Measurements from ENCODE around the gene COCH.

Gene COCH

DNA sequence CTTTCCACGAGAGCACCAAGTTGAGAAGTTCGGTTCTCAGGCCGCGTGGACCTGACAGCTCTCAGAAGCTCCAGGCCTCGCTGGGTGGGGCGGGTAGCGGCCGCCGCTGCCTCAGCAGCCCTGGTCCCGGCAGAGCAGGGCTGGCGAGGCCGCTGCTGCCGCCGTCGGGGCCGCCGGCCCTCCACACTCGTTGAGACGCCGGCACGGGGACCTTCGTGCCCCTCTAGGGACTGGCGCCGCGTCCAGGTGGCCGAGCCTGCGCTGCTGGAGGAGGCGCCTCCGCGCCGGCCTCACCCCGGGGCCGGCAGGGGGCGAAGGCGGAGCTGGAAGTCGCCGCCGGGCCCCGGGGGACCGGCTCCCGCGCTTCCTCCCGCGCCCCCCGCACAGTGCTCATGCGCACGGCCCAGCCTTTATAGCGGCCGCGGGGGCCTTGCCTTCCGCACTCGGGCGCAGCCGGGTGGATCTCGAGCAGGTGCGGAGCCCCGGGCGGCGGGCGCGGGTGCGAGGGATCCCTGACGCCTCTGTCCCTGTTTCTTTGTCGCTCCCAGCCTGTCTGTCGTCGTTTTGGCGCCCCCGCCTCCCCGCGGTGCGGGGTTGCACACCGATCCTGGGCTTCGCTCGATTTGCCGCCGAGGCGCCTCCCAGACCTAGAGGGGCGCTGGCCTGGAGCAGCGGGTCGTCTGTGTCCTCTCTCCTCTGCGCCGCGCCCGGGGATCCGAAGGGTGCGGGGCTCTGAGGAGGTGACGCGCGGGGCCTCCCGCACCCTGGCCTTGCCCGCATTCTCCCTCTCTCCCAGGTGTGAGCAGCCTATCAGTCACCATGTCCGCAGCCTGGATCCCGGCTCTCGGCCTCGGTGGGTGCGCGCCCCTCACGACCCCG is at the start of gene COCH:
COCH (plus strand) TSS at position 440 of the 879 bp plus-strand sequence; CDS start at position 820, 380 bp downstream.
- Histone ChIP-seq H3K36me3 (ENCODE audit: control insufficient read depth, insufficient read depth, low read length) (no peaks in the 10 kb centered on the region), H3K4me1 (ENCODE audit: control insufficient read depth, insufficient read depth, low read length) (peaks cover 13% of the 10 kb centered on the region), H3K27me3 (ENCODE audit: control insufficient read depth, insufficient read depth, low read length) (peaks cover 41% of the 10 kb centered on the region), H3K4me3 (ENCODE audit: low read depth, low read length) (peak within 1 kb of the TSS; percentile 60), H3K9me3 (ENCODE audit: control insufficient read depth, insufficient read depth, low read length) (no peaks in the 10 kb centered on the region), H3K9ac (ENCODE audit: low read depth, low read length) (peak within 1 kb of the TSS; percentile 67)

DNA sequence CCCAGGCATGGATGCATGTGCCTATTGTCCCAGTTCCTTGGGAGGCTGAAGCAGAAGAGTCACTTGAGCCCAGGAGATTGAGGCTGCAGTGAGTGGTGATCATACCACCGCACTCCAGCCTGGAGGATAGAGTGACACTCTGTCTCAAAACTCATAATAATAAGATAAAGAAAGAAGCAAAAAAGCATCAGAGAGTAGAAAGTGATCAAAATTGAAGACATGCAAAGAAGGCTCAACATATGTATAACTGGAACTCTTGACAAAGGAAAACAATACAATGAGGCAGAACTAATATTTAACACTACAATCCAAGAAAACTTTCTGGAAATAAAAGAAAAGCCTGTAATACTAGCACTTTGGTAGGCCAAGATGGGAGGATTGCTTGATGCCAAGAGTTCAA is 48.3 kb upstream of the COCH start:
- H3K9me3 ChIP-seq (ENCODE audit: control insufficient read depth, insufficient read depth, low read length): no peaks in the 10 kb centered on the region
- H3K4me1 ChIP-seq (ENCODE audit: control insufficient read depth, insufficient read depth, low read length): no peaks in the 10 kb centered on the region
- H3K9ac ChIP-seq (ENCODE audit: low read depth, low read length): no peak overlapping the region
- no peaks in the 10 kb centered on the region for H3K27me3 ChIP-seq (ENCODE audit: control insufficient read depth, insufficient read depth, low read length)
- H3K4me3 ChIP-seq (ENCODE audit: low read depth, low read length): no peak overlapping the region
- no peaks in the 10 kb centered on the region for H3K36me3 ChIP-seq (ENCODE audit: control insufficient read depth, insufficient read depth, low read length)

DNA sequence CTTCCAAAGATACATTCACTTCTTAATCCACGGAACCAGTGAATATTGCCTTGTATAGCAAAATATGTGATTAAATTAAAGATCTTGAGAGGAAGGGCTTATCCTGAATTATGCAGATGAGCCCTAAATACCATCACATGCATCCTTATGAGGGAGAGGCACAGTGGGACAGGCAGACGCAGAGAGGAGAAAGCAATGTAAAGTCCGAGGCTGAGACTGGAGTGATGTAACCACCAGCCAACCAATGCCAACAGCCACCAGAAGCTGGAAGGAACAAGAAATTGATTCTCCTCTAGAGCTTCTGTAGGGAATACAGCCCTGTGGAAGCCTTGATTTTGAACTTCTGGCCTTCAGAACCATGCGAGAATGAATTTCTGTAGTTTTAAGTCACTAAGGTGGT is 44.5 kb upstream of the COCH start:
- H3K4me1 ChIP-seq (ENCODE audit: control insufficient read depth, insufficient read depth, low read length): no peaks in the 10 kb centered on the region
- H3K4me3 ChIP-seq (ENCODE audit: low read depth, low read length): no peak overlapping the region
- H3K36me3 ChIP-seq (ENCODE audit: control insufficient read depth, insufficient read depth, low read length): no peaks in the 10 kb centered on the region
- H3K9ac ChIP-seq (ENCODE audit: low read depth, low read length): no peak overlapping the region
- H3K27me3 ChIP-seq (ENCODE audit: control insufficient read depth, insufficient read depth, low read length): no peaks in the 10 kb centered on the region
- no peaks in the 10 kb centered on the region for H3K9me3 ChIP-seq (ENCODE audit: control insufficient read depth, insufficient read depth, low read length)

DNA sequence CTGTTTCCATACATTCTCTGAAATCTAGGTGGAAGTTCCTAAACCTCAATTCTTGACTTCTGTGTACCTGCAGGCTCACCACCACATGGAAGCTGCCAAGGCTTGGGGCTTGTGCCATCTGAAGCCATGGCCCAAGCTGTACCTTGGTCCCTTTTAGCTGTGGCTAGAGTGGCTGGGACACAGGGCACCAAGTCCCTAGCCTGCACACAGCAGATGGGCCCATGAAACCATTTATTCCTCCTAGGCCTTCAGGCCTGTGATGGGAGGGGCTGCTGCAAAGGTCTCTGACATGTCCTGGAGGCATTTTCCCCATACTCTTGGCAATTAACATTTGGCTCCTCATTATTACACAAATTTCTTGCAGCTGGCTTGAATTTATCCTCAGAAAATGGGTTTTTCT is 40.0 kb upstream of the COCH start:
- Histone ChIP-seq H3K9me3 (ENCODE audit: control insufficient read depth, insufficient read depth, low read length) (no peaks in the 10 kb centered on the region), H3K4me3 (ENCODE audit: low read depth, low read length) (no peak overlapping the region), H3K4me1 (ENCODE audit: control insufficient read depth, insufficient read depth, low read length) (no peaks in the 10 kb centered on the region), H3K27me3 (ENCODE audit: control insufficient read depth, insufficient read depth, low read length) (no peaks in the 10 kb centered on the region), H3K36me3 (ENCODE audit: control insufficient read depth, insufficient read depth, low read length) (no peaks in the 10 kb centered on the region), H3K9ac (ENCODE audit: low read depth, low read length) (no peak overlapping the region)

DNA sequence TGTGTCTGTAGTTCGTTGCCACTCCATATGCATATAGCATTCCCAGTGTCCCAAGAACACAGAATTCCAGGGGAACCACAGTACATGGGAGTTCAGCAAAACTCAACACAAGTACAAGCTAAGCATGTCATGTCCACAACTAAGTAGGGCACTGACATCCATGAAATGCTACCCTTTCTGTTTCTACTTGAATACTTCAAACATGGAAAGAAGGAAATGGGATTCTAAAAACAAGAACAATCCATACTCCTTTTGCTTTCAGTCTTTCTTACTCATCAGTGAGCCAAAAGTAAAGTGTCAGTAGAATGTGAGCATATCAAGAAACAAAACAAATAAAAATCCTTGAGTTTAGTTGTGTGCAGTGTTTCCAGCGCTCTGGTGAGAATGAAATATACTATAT is 36.0 kb upstream of the COCH start:
- no peaks in the 10 kb centered on the region for H3K27me3 ChIP-seq (ENCODE audit: control insufficient read depth, insufficient read depth, low read length)
- H3K4me1 ChIP-seq (ENCODE audit: control insufficient read depth, insufficient read depth, low read length): no peaks in the 10 kb centered on the region
- H3K9me3 ChIP-seq (ENCODE audit: control insufficient read depth, insufficient read depth, low read length): no peaks in the 10 kb centered on the region
- no peak overlapping the region for H3K4me3 ChIP-seq (ENCODE audit: low read depth, low read length)
- no peaks in the 10 kb centered on the region for H3K36me3 ChIP-seq (ENCODE audit: control insufficient read depth, insufficient read depth, low read length)
- H3K9ac ChIP-seq (ENCODE audit: low read depth, low read length): no peak overlapping the region

DNA sequence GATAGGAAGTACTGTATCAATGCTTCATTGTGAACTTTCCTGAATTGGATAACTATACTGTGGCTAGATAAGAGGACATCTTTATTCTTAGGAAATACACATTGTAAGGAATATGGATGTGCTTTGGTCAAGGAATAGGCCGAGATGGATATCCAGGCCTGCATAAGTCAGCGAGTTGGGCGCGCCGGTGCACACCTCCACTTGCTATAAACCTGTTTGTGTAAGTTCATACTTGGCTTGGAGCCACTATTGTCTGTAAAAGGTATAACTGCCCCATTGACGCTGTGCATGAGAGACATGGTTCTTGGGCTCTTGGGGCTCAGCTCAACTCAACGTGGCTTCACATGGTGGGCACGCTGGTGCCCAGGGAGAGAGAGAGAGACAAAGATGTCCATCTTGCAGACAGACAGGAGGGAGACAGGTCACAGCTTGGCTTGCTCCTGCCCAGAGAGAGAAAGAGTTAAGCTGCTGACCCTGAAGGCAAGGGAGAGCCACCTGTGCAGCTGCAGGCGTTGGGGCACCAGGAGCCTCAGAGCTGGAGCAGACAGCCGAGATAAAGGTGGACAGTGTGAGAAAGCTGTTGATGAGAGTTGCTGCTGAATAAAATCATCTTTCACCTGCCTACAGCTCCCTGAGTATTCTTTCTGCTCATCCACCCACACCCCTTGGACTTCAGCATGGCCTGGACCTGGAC is 34.1 kb upstream of the COCH start:
- Histone ChIP-seq H3K4me1 (ENCODE audit: control insufficient read depth, insufficient read depth, low read length) (no peaks in the 10 kb centered on the region), H3K27me3 (ENCODE audit: control insufficient read depth, insufficient read depth, low read length) (no peaks in the 10 kb centered on the region), H3K9ac (ENCODE audit: low read depth, low read length) (no peak overlapping the region), H3K4me3 (ENCODE audit: low read depth, low read length) (no peak overlapping the region), H3K36me3 (ENCODE audit: control insufficient read depth, insufficient read depth, low read length) (no peaks in the 10 kb centered on the region), H3K9me3 (ENCODE audit: control insufficient read depth, insufficient read depth, low read length) (no peaks in the 10 kb centered on the region)

DNA sequence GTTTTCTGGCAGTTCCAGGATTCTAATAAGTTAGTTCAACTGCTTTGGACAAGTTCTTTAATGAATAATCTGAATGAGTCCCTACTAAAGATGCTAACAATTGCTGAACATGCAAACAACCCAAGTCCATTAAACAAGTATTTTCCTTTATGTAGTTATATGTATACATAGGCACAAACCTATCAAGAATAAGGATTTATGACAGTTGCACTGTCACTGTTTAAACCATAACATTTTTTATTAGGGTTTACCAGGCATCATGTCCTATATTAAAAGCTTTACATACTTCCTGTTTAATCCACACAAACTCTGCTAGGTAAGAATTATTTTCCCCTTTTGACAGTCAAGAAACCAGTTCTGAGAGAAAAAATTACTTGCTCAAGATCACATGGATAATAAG is 31.9 kb upstream of the COCH start:
- H3K4me3 ChIP-seq (ENCODE audit: low read depth, low read length): no peak overlapping the region
- no peaks in the 10 kb centered on the region for H3K4me1 ChIP-seq (ENCODE audit: control insufficient read depth, insufficient read depth, low read length)
- H3K9me3 ChIP-seq (ENCODE audit: control insufficient read depth, insufficient read depth, low read length): no peaks in the 10 kb centered on the region
- H3K27me3 ChIP-seq (ENCODE audit: control insufficient read depth, insufficient read depth, low read length): no peaks in the 10 kb centered on the region
- H3K36me3 ChIP-seq (ENCODE audit: control insufficient read depth, insufficient read depth, low read length): no peaks in the 10 kb centered on the region
- no peak overlapping the region for H3K9ac ChIP-seq (ENCODE audit: low read depth, low read length)

DNA sequence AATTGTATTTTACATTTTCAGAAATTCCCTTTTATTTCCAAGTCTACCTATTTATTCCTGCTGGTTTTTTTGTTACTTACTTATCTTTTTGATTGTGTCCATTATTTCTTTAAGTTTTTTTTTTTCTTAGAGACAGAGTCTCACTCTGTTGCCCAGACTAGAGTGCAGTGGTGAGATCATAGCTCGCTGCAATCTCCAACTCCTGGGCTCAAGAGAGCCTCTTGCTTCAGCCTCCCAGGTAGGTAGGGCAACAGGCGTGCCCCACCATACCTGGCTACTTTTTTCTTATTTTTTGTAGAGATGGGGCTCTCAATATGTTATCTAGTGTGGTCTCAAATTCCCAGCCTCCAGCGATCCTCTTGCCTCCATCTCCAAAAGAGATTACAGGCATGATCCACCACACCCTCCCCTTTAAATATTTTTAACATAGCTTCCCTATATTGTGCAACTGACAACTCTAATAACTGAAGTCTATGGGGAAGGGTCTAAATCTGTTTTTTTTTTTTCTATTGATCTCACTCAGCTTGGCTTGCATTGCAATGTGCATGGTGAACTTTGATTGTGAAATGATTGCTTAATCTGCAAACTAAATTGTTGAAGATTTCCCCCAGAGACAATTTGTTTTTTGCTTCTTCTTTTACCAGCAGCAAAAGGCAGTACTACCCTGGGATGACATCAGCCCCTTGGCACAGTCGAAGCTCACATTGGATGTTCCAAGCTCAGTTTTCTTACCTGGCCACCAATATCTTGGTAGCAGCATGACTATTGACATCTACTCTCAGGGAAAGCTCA is 25.7 kb upstream of the COCH start:
- H3K9ac ChIP-seq (ENCODE audit: low read depth, low read length): no peak overlapping the region
- H3K27me3 ChIP-seq (ENCODE audit: control insufficient read depth, insufficient read depth, low read length): no peaks in the 10 kb centered on the region
- no peaks in the 10 kb centered on the region for H3K9me3 ChIP-seq (ENCODE audit: control insufficient read depth, insufficient read depth, low read length)
- no peak overlapping the region for H3K4me3 ChIP-seq (ENCODE audit: low read depth, low read length)
- H3K36me3 ChIP-seq (ENCODE audit: control insufficient read depth, insufficient read depth, low read length): no peaks in the 10 kb centered on the region
- no peaks in the 10 kb centered on the region for H3K4me1 ChIP-seq (ENCODE audit: control insufficient read depth, insufficient read depth, low read length)

DNA sequence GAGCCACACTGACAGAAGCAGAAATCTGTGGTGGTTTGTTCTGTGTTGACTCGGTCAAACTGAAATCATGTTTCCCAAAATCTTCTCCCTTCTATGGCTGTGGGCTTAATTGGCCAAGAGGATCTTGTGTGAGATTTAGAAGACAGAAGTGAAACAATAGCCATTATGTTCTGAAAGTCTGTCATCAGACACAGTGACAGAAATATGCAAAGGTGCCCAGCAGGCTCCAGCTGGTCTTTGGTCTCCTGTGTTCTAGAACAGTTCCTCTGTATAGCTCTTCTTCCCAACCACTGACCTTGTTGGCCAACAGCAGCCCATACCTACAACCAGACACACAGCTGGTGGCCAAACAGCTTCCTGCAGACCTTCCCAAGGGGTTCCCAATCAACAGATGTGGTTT is 25.0 kb upstream of the COCH start:
- no peaks in the 10 kb centered on the region for H3K36me3 ChIP-seq (ENCODE audit: control insufficient read depth, insufficient read depth, low read length)
- H3K4me3 ChIP-seq (ENCODE audit: low read depth, low read length): no peak overlapping the region
- no peaks in the 10 kb centered on the region for H3K9me3 ChIP-seq (ENCODE audit: control insufficient read depth, insufficient read depth, low read length)
- no peaks in the 10 kb centered on the region for H3K4me1 ChIP-seq (ENCODE audit: control insufficient read depth, insufficient read depth, low read length)
- no peaks in the 10 kb centered on the region for H3K27me3 ChIP-seq (ENCODE audit: control insufficient read depth, insufficient read depth, low read length)
- H3K9ac ChIP-seq (ENCODE audit: low read depth, low read length): no peak overlapping the region

DNA sequence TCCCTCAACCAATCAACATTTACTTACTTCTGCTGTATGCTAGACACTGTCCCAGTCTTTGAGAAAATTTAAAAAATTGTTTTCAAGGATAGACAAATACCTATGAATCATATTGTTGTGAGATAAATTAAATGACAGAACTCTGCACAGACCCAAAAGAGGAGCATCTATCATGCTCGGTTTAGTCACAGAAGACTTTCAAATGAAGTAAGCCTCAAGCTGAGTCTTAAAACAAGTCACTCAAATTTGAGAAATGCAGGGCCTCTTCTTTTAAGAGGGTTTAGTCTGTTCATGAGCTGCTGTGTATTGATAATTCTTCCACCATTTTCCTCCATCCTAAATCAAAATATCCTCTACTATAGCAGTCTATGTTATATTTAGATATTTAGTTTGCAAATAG is 24.4 kb upstream of the COCH start:
- H3K4me3 ChIP-seq (ENCODE audit: low read depth, low read length): no peak overlapping the region
- H3K9ac ChIP-seq (ENCODE audit: low read depth, low read length): no peak overlapping the region
- H3K9me3 ChIP-seq (ENCODE audit: control insufficient read depth, insufficient read depth, low read length): no peaks in the 10 kb centered on the region
- no peaks in the 10 kb centered on the region for H3K27me3 ChIP-seq (ENCODE audit: control insufficient read depth, insufficient read depth, low read length)
- H3K4me1 ChIP-seq (ENCODE audit: control insufficient read depth, insufficient read depth, low read length): no peaks in the 10 kb centered on the region
- no peaks in the 10 kb centered on the region for H3K36me3 ChIP-seq (ENCODE audit: control insufficient read depth, insufficient read depth, low read length)

DNA sequence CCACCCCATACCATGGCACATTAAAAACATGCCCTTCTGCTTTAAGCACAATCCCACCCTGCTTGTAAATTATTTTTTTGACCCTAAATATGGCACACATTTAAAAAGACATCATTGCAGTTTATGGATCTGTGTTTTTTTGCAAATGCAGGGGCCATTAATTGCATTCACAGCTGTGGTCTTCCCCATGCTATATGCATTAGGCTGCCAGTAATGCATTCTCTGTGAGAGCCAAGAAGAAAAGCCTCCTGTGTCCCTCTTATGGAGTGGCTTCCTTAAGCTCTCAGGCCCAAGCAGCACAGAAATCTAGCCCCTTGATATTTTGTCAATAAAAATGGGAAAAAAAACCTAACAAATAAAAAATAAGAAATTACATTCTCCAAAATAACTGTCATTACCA is 20.4 kb upstream of the COCH start:
- no peak overlapping the region for H3K9ac ChIP-seq (ENCODE audit: low read depth, low read length)
- no peaks in the 10 kb centered on the region for H3K36me3 ChIP-seq (ENCODE audit: control insufficient read depth, insufficient read depth, low read length)
- H3K9me3 ChIP-seq (ENCODE audit: control insufficient read depth, insufficient read depth, low read length): no peaks in the 10 kb centered on the region
- H3K4me3 ChIP-seq (ENCODE audit: low read depth, low read length): no peak overlapping the region
- H3K27me3 ChIP-seq (ENCODE audit: control insufficient read depth, insufficient read depth, low read length): no peaks in the 10 kb centered on the region
- H3K4me1 ChIP-seq (ENCODE audit: control insufficient read depth, insufficient read depth, low read length): no peaks in the 10 kb centered on the region
